Stimulated activated CD4-positive, alpha-beta T cell treated with anti-CD3 and anti-CD28 coated beads, TNF-alpha, amount 100 ng/mL, for 4 hours (primary cell): ENCODE results near the gene INIP.
"Not testable (repeated sequence)": the region's sequence is repeated elsewhere in the genome, so short reads cannot be mapped to it uniquely, and the experiment has no call there.

Experiments
- DNase-seq, 3 experiments: peaks; one replicate each; pipeline ENCODE4 v3.0.0-alpha.2; 2020; ENCODE audit warnings: low read depth in 3 of 3

The INIP gene

GRCh38 chr9:112743216-112743836 is 25.4 kb upstream of the INIP start:
- DNase-seq, result no peak

GRCh38 chr9:112734892-112735291 is 17.0 kb upstream of the INIP start:
- DNase-seq, result no peak

GRCh38 chr9:112731971-112732370 is 14.1 kb upstream of the INIP start:
- no peak for DNase-seq

- no peak for DNase-seq
These were observed 10.5 kb upstream of the INIP start for GRCh38 chr9:112728401-112728800.

GRCh38 chr9:112726428-112726827 is 8.5 kb upstream of the INIP start:
- no peak for DNase-seq

GRCh38 chr9:112725961-112726360 is 8.0 kb upstream of the INIP start:
- no peak for DNase-seq

- not testable (repeated sequence) for DNase-seq
These were observed 4.8 kb upstream of the INIP start for GRCh38 chr9:112722749-112723148.

- no peak for DNase-seq
These were observed 2.3 kb upstream of the INIP start for GRCh38 chr9:112720113-112720780.

- no peak for DNase-seq
These were observed 1.8 kb upstream of the INIP start for GRCh38 chr9:112719696-112720095.

- DNase-seq, result no peak
These were observed 1.3 kb upstream of the INIP start for GRCh38 chr9:112719241-112719691.

GRCh38 chr9:112712678-112713077 is 5.2 kb downstream of the INIP start:
- no peak for DNase-seq

- no peak for DNase-seq
These were observed 6.7 kb downstream of the INIP start for GRCh38 chr9:112711050-112711689.

GRCh38 chr9:112705768-112706427 is 12.0 kb downstream of the INIP start:
- no peak for DNase-seq

- no peak for DNase-seq
These were observed 14.6 kb downstream of the INIP start for GRCh38 chr9:112703304-112703703.

GRCh38 chr9:112700085-112700484 is 17.8 kb downstream of the INIP start:
- DNase-seq, result no peak

- no peak for DNase-seq
These were observed 18.7 kb downstream of the INIP start for GRCh38 chr9:112699230-112699629.

GRCh38 chr9:112696461-112696860 is 21.5 kb downstream of the INIP start:
- no peak for DNase-seq

- DNase-seq, result no peak
These were observed 23.0 kb downstream of the INIP start for GRCh38 chr9:112694706-112695555.

GRCh38 chr9:112689161-112689740 is 28.7 kb downstream of the INIP start:
- DNase-seq, result no peak

GRCh38 chr9:112680731-112681402 is 37.0 kb downstream of the INIP start:
- no peak for DNase-seq

- DNase-seq, result no peak
These were observed 40.9 kb downstream of the INIP start for GRCh38 chr9:112677040-112677439.
